ENCODE results near the gene GNAQ. TPM values are rescaled to one million over a fixed set of nuclear protein-coding genes. Genes with fewer than 3 reads are reported as not detected.

The GNAQ gene
- total RNA-seq, 2 donors from 2014 or later = 84.1 to 86.5 TPM

GRCh38 chr9:77933019-77933418 is 98.6 kb downstream of the GNAQ start:
- intact Hi-C loops (cut with DNase I, micrococcal nuclease) = no loop called here
- ATAC-seq = no peak
- no peak for DNase-seq

GRCh38 chr9:77929942-77930341 is 101.7 kb downstream of the GNAQ start:
- ATAC-seq (no peak), DNase-seq (no peak)
- intact Hi-C loops (cut with DNase I, micrococcal nuclease) = no loop called here

GRCh38 chr9:77927265-77927664 is 104.3 kb downstream of the GNAQ start:
- ATAC-seq (no peak), DNase-seq (no peak)
- intact Hi-C loops (cut with DNase I, micrococcal nuclease) = no loop called here

- intact Hi-C loops (cut with DNase I, micrococcal nuclease) = no loop called here
- no peak for DNase-seq
- no peak for ATAC-seq
Observed at GRCh38 chr9:77926371-77926878, 105.2 kb downstream of the GNAQ start.

GRCh38 chr9:77922591-77922990 is 109.0 kb downstream of the GNAQ start:
- DNase-seq (no peak), ATAC-seq (no peak)
- intact Hi-C loops (cut with DNase I, micrococcal nuclease) = no loop called here

- DNase-seq (no peak), ATAC-seq (no peak)
- intact Hi-C loops (cut with DNase I, micrococcal nuclease) = loop anchor here in 1 of 2 donors (10.0 kb wide), 1 partner anchor 57 kb away; no protein-coding TSS in a partner anchor
Observed at GRCh38 chr9:77917800-77918199, 113.8 kb downstream of the GNAQ start.

- intact Hi-C loops (cut with DNase I, micrococcal nuclease) = loop anchor here in 1 of 2 donors (10.0 kb wide), 1 partner anchor 58 kb away; no protein-coding TSS in a partner anchor
- DNase-seq = no peak
- ATAC-seq = no peak
Observed at GRCh38 chr9:77916820-77917219, 114.8 kb downstream of the GNAQ start.

GRCh38 chr9:77916410-77916819 is 115.2 kb downstream of the GNAQ start:
- ATAC-seq (no peak), DNase-seq (no peak)
- intact Hi-C loops (cut with DNase I, micrococcal nuclease) = loop anchor here in 1 of 2 donors (10.0 kb wide), 1 partner anchor 58 kb away; no protein-coding TSS in a partner anchor

- no peak for ATAC-seq
- intact Hi-C loops (cut with DNase I, micrococcal nuclease) = loop anchor here in 1 of 2 donors (10.0 kb wide), 1 partner anchor 59 kb away; no protein-coding TSS in a partner anchor
- DNase-seq = no peak
Observed at GRCh38 chr9:77915744-77916143, 115.9 kb downstream of the GNAQ start.

- intact Hi-C loops (cut with DNase I, micrococcal nuclease) = loop anchor here in 1 of 2 donors (10.0 kb wide), 1 partner anchor 62 kb away; no protein-coding TSS in a partner anchor
- ATAC-seq (no peak), DNase-seq (no peak)
Observed at GRCh38 chr9:77912895-77913693, 118.5 kb downstream of the GNAQ start.

GRCh38 chr9:77911928-77912327 is 119.7 kb downstream of the GNAQ start:
- intact Hi-C loops (cut with DNase I, micrococcal nuclease) = loop anchor here in 1 of 2 donors (10.0 kb wide), 1 partner anchor 63 kb away; no protein-coding TSS in a partner anchor
- DNase-seq (no peak), ATAC-seq (no peak)

- ATAC-seq (no peak), DNase-seq (no peak)
- intact Hi-C loops (cut with DNase I, micrococcal nuclease) = loop anchor here in 1 of 2 donors (10.0 kb wide), 1 partner anchor 65 kb away; no protein-coding TSS in a partner anchor
Observed at GRCh38 chr9:77910194-77910621, 121.4 kb downstream of the GNAQ start.

GRCh38 chr9:77909306-77909705 is 122.3 kb downstream of the GNAQ start:
- intact Hi-C loops (cut with DNase I, micrococcal nuclease) = no loop called here
- ATAC-seq (no peak), DNase-seq (no peak)

- intact Hi-C loops (cut with DNase I, micrococcal nuclease) = no loop called here
- no peak for ATAC-seq
- no peak for DNase-seq
Observed at GRCh38 chr9:77908293-77908692, 123.3 kb downstream of the GNAQ start.

- ATAC-seq (no peak), DNase-seq (no peak)
- intact Hi-C loops (cut with DNase I, micrococcal nuclease) = no loop called here
Observed at GRCh38 chr9:77907585-77907984, 124.0 kb downstream of the GNAQ start.

- DNase-seq (no peak), ATAC-seq (no peak)
- intact Hi-C loops (cut with DNase I, micrococcal nuclease) = no loop called here
Observed at GRCh38 chr9:77906991-77907390, 124.6 kb downstream of the GNAQ start.

- ATAC-seq = no peak
- intact Hi-C loops (cut with DNase I, micrococcal nuclease) = no loop called here
- DNase-seq = no peak
Observed at GRCh38 chr9:77903666-77904285, 127.8 kb downstream of the GNAQ start.

- no peak for ATAC-seq
- no peak for DNase-seq
- intact Hi-C loops (cut with DNase I, micrococcal nuclease) = no loop called here
Observed at GRCh38 chr9:77901771-77902170, 129.8 kb downstream of the GNAQ start.

- intact Hi-C loops (cut with DNase I, micrococcal nuclease) = no loop called here
- DNase-seq (no peak), ATAC-seq (no peak)
Observed at GRCh38 chr9:77901018-77901417, 130.6 kb downstream of the GNAQ start.
